Measurements from ENCODE around the gene BTBD9.

Gene BTBD9

GRCh38 chr6:38420207-38420606 is 219.5 kb downstream of the BTBD9 start:
- DNase-seq: no peak

DNA sequence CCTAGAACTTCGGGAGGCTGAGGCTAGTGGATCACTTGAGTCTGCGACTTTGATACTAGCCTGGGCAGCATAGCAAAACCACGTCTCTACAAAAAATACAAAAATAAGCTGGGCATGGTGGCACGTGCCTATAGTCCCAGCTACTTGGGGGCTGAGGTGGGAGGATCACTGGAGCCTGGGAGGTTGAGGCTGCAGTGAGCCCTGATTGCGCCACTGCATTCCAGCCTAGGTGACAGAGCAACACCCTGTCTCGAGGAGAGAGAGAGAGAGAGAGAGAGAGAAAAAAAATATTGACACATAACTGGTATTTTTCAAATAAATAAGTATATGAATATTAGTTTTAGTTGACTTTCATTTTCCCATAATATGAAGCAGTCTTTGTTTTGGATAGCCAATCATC is 222.2 kb downstream of the BTBD9 start:
- DNase-seq: no peak

- no peak for DNase-seq
These were observed 224.3 kb downstream of the BTBD9 start for GRCh38 chr6:38415231-38416005.

DNA sequence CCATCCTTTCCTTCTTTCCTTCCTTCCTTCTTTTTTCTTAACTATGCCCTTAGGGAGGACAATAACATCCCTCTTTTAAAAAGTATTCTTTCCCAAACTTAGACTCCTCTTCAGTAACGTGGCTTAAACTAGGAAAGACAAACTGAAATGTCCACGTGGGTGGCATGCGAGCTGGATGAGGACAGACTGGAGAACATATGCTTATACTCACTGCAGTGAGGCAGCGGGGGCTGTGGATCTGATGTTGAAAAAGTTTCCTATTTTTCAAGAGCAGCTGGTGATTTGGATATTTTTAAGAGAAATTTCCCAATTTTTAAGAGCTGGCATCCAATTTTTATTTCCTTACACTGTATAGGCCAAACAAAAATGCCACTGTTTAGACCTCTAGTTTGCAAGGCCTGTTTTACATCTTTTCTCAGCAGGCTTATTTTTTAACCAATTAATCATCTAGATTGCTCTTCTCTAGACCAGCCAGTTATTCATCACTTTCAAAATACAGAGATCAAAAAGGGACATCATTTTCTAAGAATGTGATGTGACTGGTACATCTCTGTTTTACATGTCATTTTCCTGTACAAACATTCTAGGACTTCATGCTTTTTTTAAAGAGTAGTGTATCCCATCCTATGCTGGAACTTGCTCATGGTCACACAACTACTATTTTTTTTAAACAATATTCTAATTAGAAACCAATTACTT is 226.5 kb downstream of the BTBD9 start:
- DNase-seq: no peak

GRCh38 chr6:38407192-38407591 is 232.5 kb downstream of the BTBD9 start:
- no peak for DNase-seq

DNA sequence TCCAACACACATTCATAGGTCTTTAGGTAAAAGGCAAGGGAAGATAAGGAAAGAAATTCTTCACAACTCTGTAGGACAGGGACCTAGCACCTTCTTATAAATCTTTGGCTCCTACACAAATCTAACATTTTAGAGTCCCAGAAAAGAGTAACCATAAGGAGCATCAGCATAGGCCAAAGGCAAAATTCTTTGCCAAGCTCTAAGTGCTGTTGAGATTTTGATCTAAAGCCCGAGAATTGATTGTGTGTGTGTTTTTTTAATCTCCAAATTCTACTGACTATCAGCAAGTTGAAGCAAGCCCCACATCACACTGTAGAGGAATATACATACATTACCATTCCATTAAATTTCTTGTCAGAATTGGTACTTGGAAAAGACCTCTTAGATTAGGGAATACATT is 233.6 kb downstream of the BTBD9 start:
- no peak for DNase-seq

DNA sequence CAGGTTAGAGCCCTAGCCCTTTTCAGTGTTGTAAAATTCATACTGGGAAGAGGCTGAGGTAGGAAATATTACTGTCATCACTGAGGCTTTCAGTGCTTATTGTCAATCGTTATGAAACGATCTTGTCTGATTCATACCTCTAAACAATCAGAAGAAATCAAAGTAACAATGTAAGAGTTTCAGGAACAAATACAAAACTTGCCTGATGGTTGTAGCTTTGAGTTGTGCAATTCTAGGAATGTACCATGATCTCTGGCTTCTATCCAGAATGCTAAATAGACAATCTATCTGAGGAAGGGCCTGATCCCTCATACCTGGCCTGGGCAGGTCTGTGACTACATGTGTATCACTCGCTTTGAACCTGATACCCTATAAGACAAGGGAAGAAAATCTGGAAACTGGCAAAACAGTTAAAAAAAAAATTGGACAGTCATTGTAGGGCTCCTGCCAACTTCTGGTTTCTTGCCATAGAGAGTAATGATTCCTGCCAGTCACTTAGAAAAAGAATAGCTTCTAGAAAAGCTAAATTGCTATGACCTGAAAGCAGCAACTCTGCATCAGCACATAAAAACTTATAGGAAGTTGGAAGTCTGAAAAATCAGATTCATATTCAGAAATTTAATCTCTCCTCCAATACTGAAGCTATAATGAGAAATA is 234.7 kb downstream of the BTBD9 start:
- no peak for DNase-seq

DNA sequence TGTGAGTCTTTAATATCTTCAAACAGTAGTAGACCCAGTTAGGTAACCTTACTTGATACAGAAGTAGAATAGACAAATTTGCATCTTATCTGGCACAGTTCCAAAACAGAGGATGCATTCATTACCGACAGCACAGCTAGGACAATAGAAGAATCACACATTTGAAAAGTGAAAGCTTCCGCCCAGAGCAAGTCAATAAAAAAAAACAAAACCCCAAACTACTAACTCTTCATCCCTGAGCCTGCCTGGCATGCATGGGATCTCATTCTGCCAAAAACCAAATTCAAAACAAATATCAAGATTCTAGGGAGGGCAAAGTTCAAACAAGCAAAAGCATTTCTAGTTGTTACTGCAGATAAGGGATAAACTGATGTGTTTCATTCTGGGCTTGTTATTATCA is 235.4 kb downstream of the BTBD9 start:
- DNase-seq: no peak

DNA sequence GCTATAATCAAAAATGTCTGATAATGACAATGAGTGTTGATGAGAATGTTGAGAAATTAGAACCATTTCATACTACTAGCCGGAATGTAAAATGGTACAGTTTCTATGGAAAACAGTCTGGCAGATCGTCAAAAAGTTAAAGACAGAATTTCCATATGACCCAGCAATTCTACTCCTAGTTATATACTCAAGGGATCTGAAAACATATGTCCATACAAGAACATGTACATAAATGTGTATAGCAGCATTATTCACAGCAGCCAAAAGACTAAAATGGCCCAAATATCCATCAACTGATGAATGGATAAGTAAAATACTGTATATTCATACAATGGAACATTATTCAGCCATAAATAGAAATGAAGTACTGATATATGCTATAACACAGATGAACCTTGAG is 236.2 kb downstream of the BTBD9 start:
- DNase-seq: no peak

- DNase-seq: no peak
These were observed 239.0 kb downstream of the BTBD9 start for GRCh38 chr6:38400764-38401163.

DNA sequence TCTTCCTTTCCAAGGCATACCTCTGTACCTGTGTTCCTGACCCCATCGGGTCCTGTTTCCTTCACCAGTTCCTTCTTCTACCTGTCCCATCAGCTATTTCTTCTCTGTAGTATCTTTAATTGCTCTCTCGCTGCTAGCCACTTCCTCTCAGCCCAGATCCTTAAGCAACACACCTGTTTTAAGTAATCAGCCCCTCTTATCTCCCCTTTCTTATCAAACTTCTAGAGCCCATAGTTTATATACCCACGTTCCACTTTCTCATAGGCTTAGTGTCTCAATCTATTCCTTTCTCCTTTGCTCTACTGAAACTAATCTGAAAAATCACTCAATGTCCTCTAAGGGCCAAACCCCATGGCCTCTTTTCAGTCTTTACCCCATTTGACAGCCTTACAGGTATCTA is 239.6 kb downstream of the BTBD9 start:
- DNase-seq: no peak

DNA sequence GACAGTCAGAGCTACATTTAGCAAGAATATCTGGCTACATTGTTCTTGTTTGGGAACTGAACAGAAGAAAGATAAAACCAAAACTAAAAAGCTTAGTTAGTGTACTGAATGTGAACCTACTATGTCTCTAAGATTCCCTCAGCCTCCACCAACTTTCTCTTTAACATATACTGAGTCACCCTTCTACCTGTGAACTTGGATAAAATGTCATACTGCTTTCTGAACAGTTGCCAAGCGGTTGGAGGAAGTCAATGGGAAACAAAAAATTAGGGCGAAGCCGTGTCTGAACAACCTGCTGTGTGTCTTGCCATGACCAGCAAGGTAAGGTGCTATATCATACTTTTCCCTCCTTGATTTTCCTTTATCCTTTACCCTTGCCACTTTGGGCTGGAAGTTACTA is 243.5 kb downstream of the BTBD9 start:
- no peak for DNase-seq

GRCh38 chr6:38393986-38394385 is 245.7 kb downstream of the BTBD9 start:
- DNase-seq: no peak

GRCh38 chr6:38391626-38392579 is 247.8 kb downstream of the BTBD9 start:
- no peak for DNase-seq

GRCh38 chr6:38391206-38391605 is 248.5 kb downstream of the BTBD9 start:
- DNase-seq: no peak

DNA sequence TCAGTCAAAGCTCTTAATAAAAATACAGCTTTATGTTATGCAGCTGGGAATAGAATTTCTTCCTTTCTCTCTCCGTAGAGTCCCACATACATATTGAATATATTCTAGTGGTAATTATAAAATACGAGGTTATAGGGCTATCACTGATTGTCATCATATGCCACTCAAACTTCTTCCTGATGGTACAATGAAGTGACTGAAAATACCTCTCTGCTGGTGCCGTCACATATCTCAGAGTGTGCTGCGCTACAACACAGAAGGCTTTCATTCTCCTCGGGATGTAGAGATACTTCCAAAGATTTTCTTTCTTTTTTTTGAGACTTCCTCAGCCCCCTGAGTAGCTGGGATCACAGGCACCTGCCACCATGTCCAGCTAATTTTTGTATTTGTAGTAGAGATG is 249.9 kb downstream of the BTBD9 start:
- DNase-seq: no peak

GRCh38 chr6:38387971-38388370 is 251.8 kb downstream of the BTBD9 start:
- no peak for DNase-seq

DNA sequence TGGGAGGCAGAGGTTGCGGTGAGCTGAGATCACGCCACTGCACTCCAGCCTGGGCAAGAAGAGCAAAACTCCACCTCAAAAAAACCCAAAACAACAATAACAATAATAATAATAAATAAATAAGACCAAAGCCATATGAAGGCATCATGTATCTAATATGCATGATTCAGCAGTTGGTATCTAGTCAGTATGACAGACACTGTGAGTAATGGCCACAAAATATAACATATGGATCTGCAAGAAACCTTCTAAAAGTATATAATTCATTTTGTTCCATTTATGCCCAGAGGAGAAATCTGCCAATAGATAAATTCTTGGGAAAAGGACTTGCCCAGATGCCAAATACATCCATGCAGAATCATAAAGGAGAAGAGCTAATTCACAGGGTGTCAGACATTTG is 252.3 kb downstream of the BTBD9 start:
- DNase-seq: no peak

DNA sequence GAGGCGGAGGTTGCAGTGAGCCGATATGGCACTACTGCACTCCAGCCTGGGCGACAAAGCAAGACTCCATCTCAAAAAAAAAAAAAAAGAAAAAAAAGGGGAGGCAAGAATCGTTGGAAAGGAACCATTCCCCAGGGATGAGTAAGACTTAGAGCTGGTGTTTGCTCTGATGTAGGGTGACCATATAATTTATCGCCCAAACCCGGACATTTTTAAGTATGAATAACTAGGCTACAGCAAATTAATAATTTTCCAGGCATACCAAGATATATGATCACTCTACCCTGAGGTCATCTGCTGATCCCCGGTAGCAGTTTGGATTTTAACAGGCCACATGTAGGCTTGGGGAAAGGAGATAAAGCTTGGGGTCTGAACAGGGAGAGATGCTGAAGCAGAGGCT is 260.9 kb downstream of the BTBD9 start:
- DNase-seq: no peak

DNA sequence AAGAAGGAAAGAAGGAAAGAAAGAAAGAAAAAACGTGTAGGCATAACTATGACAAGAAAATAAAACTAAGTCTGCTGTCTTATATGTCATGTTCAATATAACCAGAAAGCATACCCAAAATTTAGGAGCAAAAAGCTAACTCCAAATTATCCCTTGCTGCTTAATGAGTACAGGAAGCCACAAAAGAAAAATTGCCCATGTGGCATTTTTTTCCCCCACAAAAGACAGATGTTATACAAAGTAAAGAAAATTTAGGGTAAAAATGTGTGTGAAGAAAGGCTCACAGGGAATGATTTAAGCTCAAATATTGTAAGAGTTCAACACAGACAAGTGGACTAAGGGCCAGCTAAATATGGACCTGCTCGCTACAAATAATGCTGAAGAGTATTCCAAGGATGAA is 263.8 kb downstream of the BTBD9 start:
- DNase-seq: no peak

DNA sequence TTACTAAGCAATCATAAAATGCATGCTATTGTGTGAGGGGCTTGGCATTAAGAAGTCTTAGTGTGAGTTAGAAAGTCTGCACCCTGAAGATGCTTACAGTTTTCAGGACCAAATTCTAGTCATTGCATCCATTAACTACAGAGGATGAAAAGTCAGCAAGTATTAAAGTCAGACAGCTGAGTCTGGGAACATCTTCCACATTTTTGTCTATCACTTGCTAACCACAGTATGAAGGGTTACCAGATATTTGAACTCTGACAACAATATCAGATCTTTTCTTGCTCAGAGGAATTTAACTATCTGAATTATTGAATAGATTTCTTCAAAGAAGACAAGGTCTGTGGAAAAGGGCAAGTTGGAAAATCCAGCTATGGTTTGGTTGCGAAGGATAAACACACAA is 264.4 kb downstream of the BTBD9 start:
- no peak for DNase-seq

DNA sequence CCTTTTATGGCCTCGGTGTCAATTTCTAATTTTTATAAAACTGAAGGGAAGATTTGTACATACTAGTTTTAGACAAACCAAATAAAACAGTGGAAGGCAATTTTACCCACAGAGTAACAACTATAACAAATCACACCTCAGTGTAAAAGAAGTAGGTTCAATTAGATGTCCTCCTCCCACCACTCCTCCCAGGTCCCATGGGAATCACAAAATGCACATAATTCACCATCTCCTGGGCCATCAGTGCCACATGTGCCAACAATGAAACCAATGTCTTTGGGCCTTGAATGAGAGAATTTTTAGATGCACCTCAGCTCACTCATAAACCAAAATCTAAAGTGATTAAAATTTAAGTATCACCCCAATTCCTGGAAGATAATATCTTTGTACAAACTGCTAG is 267.8 kb downstream of the BTBD9 start:
- DNase-seq: no peak

All from activated naive CD4-positive, alpha-beta T cell treated with Interleukin-2 at 50 U/mL for 16 hours (primary cell).